H1 (cell line): Measurements from ENCODE around the gene PPM1L. TPM values are rescaled to one million over a fixed set of nuclear protein-coding genes. Genes with fewer than 3 reads are reported as not detected.

ENCODE experiments used
- CBX5 ChIP-seq: fragments of 300-800, 300-1000 bp; sonication (generic); IDR thresholded peaks from 2 replicates; pipeline ENCODE4 v1.7.1; 2016; ENCODE audit warnings: antibody characterized with exemption, low read length, low read depth
- CEBPB ChIP-seq: IDR thresholded peaks from 2 replicates; pipeline ENCODE4 v1.6.1; 2012; ENCODE audit warnings: low read depth, low read length
- POLR2A ChIP-seq, 2 experiments: IDR thresholded peaks; 1 replicate in 1 of 2; 2 replicates in 1 of 2; pipeline ENCODE4 v1.6.1; 2011; ENCODE audit warnings: low read depth in 2 of 2, low read length in 2 of 2, mild to moderate bottlenecking in 2 of 2; ENCODE audit errors: control extremely low read depth in 1 of 2
- RAD21 ChIP-seq, 2 experiments: IDR thresholded peaks in 1 of 2; conservative IDR thresholded peaks in 1 of 2; 2 replicates each; pipeline ENCODE4 v1.6.1; 2011; ENCODE audit warnings: low read depth in 2 of 2, low read length in 2 of 2, improper control_type of control experiment in 1 of 2, inconsistent platforms in 1 of 2, mild to moderate bottlenecking in 1 of 2, moderate library complexity in 1 of 2
- SRF ChIP-seq: IDR thresholded peaks from 2 replicates; pipeline ENCODE4 v1.6.1; 2011; ENCODE audit warnings: mild to moderate bottlenecking, low read depth, low read length, moderate library complexity
- polyA plus RNA-seq, 7 experiments: library from polyadenylated mRNA; depleted of rRNA in 3 of 7; stranded (reverse) in 5 of 7; unstranded in 2 of 7; fragments of >200 nt in 5 of 7; fragments of 200-250 nt in 2 of 7; gene quantifications; 1 replicate in 5 of 7; 2 replicates in 1 of 7; 4 replicates in 1 of 7; pipeline versions ENCODE4 v1.2.1 to v1.2.3, GENCODE V29; 2011 to 2013; ENCODE audit warnings: missing spikeins in 2 of 7, mixed read lengths in 2 of 7
- total RNA-seq: library from RNA; stranded (reverse); fragmentation: NEBNext Ultra II Directional; extraction: Animal tissue kit (Norgen Biotek cat#: 25700); gene quantifications from 2 replicates; pipeline ENCODE4 v1.2.1, GENCODE V29; 2021

PPM1L gene
- total and polyA plus RNA-seq, 2 of the 8 experiments (the other 6 are each of a cell fraction or from before 2014, with no cell fraction given) = 2.8 to 18.1 TPM

DNA sequence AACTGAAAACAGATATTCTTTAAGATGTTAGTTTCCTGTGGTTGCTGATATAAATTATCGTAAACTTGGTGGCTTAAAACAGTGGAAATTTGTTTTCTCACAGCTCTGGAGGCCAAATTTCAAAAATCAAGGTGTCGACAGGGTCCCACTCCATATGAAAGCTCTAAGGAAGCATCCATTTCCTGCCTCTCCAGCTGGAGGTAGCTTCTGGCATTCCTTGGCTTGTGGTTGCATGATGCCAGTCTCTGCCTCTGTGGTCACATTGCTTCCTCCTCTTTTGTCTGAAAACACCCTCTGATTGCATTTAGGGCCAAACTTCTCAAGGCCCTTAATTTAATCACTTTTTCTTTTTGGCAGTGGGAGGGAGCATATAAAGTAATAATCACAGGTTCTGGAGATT lies 96.8 kb downstream of the PPM1L start (continued):
- TF ChIP-seq POLR2A (IDR thresholded peaks at IDR 0.05; ENCODE audit: control extremely low read depth in 1 of 2, low read depth in 2 of 2, low read length in 2 of 2) = no peak
- TF ChIP-seq SRF = no peak
- TF ChIP-seq RAD21 (IDR thresholded peaks at IDR 0.05 in 1 of 2, conservative IDR thresholded peaks at IDR 0.05 in 1 of 2; ENCODE audit: low read depth in 2 of 2, low read length in 2 of 2) = no peak
- TF ChIP-seq CEBPB = no peak
- no peak for TF ChIP-seq CBX5
- TF ChIP-seq, all 59 proteins: peak for 0
